Keratinocyte (primary cell): ENCODE results near the gene ARHGAP32. TPM values are rescaled to one million over a fixed set of nuclear protein-coding genes. Genes with fewer than 3 reads are reported as not detected.

Source experiments
- DNase-seq: peaks from one replicate; pipeline ENCODE4 v3.0.0-alpha.2; 2011; ENCODE audit warnings: low read depth, missing footprints, low spot score
- FAIRE-seq: peaks from 2 replicates; lab custom pipeline; 2011; peaks lifted over from hg19 to GRCh38; lab: Jason Lieb, UNC
- H2AFZ ChIP-seq: 2 replicates; pipeline ENCODE4 v1.6.0; 2012; ENCODE audit warnings: low read length, control low read depth, inconsistent platforms; ENCODE audit not compliant: control insufficient read depth
- H3K27ac ChIP-seq: 2 replicates; pipeline ENCODE4 v1.5.1; 2011; ENCODE audit warnings: low read length; ENCODE audit not compliant: control insufficient read depth, insufficient read depth
- H3K27me3 ChIP-seq: 3 replicates; pipeline ENCODE4 v1.6.0; 2011; ENCODE audit warnings: low read length; ENCODE audit not compliant: control insufficient read depth, insufficient read depth; ENCODE audit errors: extremely low read depth
- H3K36me3 ChIP-seq, 2 experiments: 2 replicates in 1 of 2; 3 replicates in 1 of 2; pipeline ENCODE4 v1.5.1; 2011; ENCODE audit warnings: low read length in 2 of 2, mild to moderate bottlenecking in 1 of 2; ENCODE audit not compliant: control insufficient read depth in 2 of 2, insufficient read depth in 2 of 2; ENCODE audit errors: extremely low read depth in 1 of 2
- H3K4me1 ChIP-seq: 3 replicates; pipeline ENCODE4 v1.5.1; 2011; ENCODE audit warnings: low read length; ENCODE audit not compliant: control insufficient read depth, insufficient read depth; ENCODE audit errors: extremely low read depth
- H3K4me2 ChIP-seq: 3 replicates; pipeline ENCODE4 v1.6.0; 2011; ENCODE audit warnings: low read depth, low read length; ENCODE audit not compliant: control insufficient read depth, insufficient read depth; ENCODE audit errors: extremely low read depth
- H3K4me3 ChIP-seq, 3 experiments: fragments of 200-600 bp in 1 of 3; sonication (generic) in 1 of 3; 2 replicates in 2 of 3; 3 replicates in 1 of 3; pipeline ENCODE4 v1.5.1; 2011 to 2016; ENCODE audit warnings: low read length in 3 of 3, mild to moderate bottlenecking in 3 of 3, control low read depth in 2 of 3, inconsistent platforms in 1 of 3, low read depth in 1 of 3, mixed read lengths in 1 of 3, mixed run types in 1 of 3, moderate library complexity in 1 of 3; ENCODE audit not compliant: control insufficient read depth in 2 of 3, insufficient read depth in 2 of 3; ENCODE audit errors: extremely low read depth in 1 of 3
- H3K79me2 ChIP-seq: 2 replicates; pipeline ENCODE4 v1.6.0; 2012; ENCODE audit warnings: low read length; ENCODE audit not compliant: control insufficient read depth, insufficient read depth
- H3K9ac ChIP-seq: 3 replicates; pipeline ENCODE4 v1.6.0; 2011; ENCODE audit warnings: low read length; ENCODE audit not compliant: control insufficient read depth, insufficient read depth; ENCODE audit errors: extremely low read depth
- H3K9me1 ChIP-seq: 3 replicates; pipeline ENCODE4 v1.6.0; 2011; ENCODE audit warnings: low read length; ENCODE audit not compliant: control insufficient read depth, insufficient read depth; ENCODE audit errors: extremely low read depth
- H3K9me3 ChIP-seq: 2 replicates; pipeline ENCODE4 v1.5.1; 2012; ENCODE audit warnings: low read depth, low read length; ENCODE audit not compliant: control insufficient read depth
- H4K20me1 ChIP-seq: 3 replicates; pipeline ENCODE4 v1.6.0; 2011; ENCODE audit warnings: low read length; ENCODE audit not compliant: control insufficient read depth, insufficient read depth; ENCODE audit errors: extremely low read depth
- CTCF ChIP-seq, 3 experiments: IDR thresholded peaks in 1 of 3; conservative IDR thresholded peaks in 1 of 3; optimal IDR thresholded peaks in 1 of 3; 2 replicates in 2 of 3; 3 replicates in 1 of 3; pipeline versions ENCODE3 to v1.5.1; 2011; ENCODE audit warnings: low read length in 3 of 3, mild to moderate bottlenecking in 3 of 3, moderate library complexity in 2 of 3, control low read depth in 1 of 3, inconsistent platforms in 1 of 3; ENCODE audit not compliant: insufficient read depth in 2 of 3; ENCODE audit errors: extremely low read depth in 1 of 3
- EZH2 ChIP-seq: IDR thresholded peaks from one replicate; pipeline ENCODE4 v1.6.1; 2012; ENCODE audit warnings: inconsistent platforms, mild to moderate bottlenecking, low read length, moderate library complexity
- dilution Hi-C: fragments of 300-500 bp; cut with MboI; formaldehyde crosslinking; loops from one replicate; pipeline ENCODE4 v1.7.0; 2020; ENCODE audit warnings: low sequenced_read_pairs; ENCODE audit not compliant: extremely low pct_ligation_motif_present
- polyA plus RNA-seq, 5 experiments: library from polyadenylated mRNA; depleted of rRNA in 3 of 5; stranded (reverse) in 3 of 5; stranded (forward) in 1 of 5; unstranded in 1 of 5; fragments of >200 nt; gene quantifications; 1 replicate in 1 of 5; 2 replicates in 3 of 5; 3 replicates in 1 of 5; pipeline versions ENCODE4 v1.2.1 to v1.2.3, GENCODE V29; 2011 to 2012; ENCODE audit warnings: missing spikeins in 2 of 5, low read depth in 1 of 5, low replicate concordance in 1 of 5

Gene ARHGAP32
- polyA plus RNA-seq, 1 donor (not counting 4 experiments of a cell fraction or from before 2014, with no cell fraction given), result 10.8 TPM

- Histone ChIP-seq H3K4me3 (no peak overlapping the region), H3K4me1 (peaks cover 49% of the 10 kb centered on the region)
- FAIRE-seq, result peak; percentile 71
Measured at GRCh38 chr11:128939591-128939990, 252.5 kb downstream of the ARHGAP32 start.

DNA sequence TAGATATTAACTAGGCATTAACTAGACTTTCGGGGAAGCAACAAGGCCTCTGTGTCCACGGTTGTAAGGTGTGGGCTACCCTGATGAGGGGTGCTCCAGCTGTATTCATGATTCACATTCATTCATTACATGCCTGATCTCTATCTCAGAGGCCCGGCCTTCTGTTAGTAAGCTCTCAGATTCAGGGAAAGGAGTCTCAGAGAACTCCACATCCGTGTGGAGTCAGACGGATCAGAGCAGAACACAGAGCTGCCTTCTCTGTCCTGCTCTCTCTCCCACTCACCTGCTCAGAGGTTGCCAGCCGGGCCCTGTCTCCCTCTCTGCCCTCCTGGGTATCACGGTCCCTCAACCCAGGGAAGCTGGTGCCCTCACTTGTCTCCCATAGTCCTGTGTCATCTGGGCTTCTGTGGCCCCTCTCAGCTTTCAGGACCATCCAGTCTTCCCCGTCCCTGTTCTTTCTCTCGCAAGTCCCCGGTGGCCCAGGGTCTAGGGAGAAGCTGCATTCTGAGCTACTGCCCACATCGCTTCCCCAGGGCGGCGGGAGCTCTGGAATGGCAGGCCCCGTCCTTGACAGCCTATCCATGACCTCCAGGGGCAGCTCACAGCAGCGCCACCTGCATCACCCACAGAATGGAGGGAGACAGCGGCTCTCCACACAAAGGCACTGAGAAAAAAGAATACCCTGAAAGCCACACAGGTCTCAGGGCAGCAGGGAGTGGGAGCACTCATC is 253.8 kb downstream of the ARHGAP32 start:
- Histone ChIP-seq H2AFZ (no peak overlapping the region), H3K4me2 (no peak overlapping the region), H3K27me3 (no peaks in the 10 kb centered on the region), H3K9ac (no peak overlapping the region), H4K20me1 (no peaks in the 10 kb centered on the region), H3K9me1 (no peaks in the 10 kb centered on the region), H3K79me2 (peaks cover 4% of the 10 kb centered on the region), H3K27ac (no peak overlapping the region), H3K4me1 (peaks cover 49% of the 10 kb centered on the region), H3K9me3 (no peaks in the 10 kb centered on the region), H3K4me3 (no peak overlapping the region), H3K36me3 (peaks cover 2 to 8% of the 10 kb centered on the region in 2 experiments)
- dilution Hi-C loops, result no loop called here
- no peak for TF ChIP-seq EZH2
- DNase-seq (no peak), FAIRE-seq (no peak)

More at GRCh38 chr11:128939591-128939990, 252.5 kb downstream of the ARHGAP32 start:
- Histone ChIP-seq H3K4me2 (peak overlapping the region; percentile 95), H3K9me1 (no peaks in the 10 kb centered on the region), H3K27me3 (no peaks in the 10 kb centered on the region), H2AFZ (no peak overlapping the region), H3K36me3 (peaks cover 2 to 8% of the 10 kb centered on the region in 2 experiments), H3K27ac (peak overlapping the region; percentile 92), H3K9ac (peak overlapping the region; percentile 82), H4K20me1 (no peaks in the 10 kb centered on the region), H3K9me3 (no peaks in the 10 kb centered on the region), H3K79me2 (peaks cover 4% of the 10 kb centered on the region)
- no peak for DNase-seq
- TF ChIP-seq CTCF (optimal IDR thresholded peaks at IDR 0.05 in 1 of 3, IDR thresholded peaks at IDR 0.05 in 1 of 3, conservative IDR thresholded peaks at IDR 0.05 in 1 of 3; ENCODE audit: extremely low read depth in 1 of 3, insufficient read depth in 2 of 3, low read length in 3 of 3), result no peak
- TF ChIP-seq EZH2, result no peak
- dilution Hi-C loops, result no loop called here
